ENCODE measurements around the gene CLTA.

- TF ChIP-seq EZH2 (IDR thresholded peaks at IDR 0.05; ENCODE audit: low read length) (no peak), CTCF (optimal IDR thresholded peaks at IDR 0.05 in 1 of 3, IDR thresholded peaks at IDR 0.05 in 1 of 3, conservative IDR thresholded peaks at IDR 0.05 in 1 of 3; ENCODE audit: extremely low read depth in 1 of 3, insufficient read depth in 2 of 3, low read length in 3 of 3) (no peak)
Measured at GRCh38 chr9:36153746-36154145, 37.0 kb upstream of the CLTA start.
